Measurements from ENCODE around the gene ARHGEF26.

Gene ARHGEF26

DNA sequence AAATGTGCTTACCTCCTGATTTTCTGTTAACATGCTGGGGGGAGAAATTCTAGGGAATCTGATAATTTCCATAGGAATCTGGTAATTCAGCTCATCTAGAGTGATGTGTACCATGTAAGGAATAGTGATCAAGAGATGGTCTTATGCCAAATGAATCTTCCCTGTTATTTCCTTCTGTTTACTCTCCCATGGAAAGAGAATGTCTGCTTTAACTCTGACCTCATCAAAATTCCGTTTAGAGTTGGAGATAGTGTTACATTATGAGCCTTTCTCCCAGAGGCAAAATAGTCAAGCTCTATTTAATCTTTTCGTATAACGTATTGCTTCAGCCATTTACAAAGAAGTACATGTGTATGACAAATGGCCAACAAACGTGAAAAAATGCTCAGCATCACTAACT, 76.6 kb downstream of the ARHGEF26 start:
- DNase-seq (ENCODE audit: low spot score) = no peak

DNA sequence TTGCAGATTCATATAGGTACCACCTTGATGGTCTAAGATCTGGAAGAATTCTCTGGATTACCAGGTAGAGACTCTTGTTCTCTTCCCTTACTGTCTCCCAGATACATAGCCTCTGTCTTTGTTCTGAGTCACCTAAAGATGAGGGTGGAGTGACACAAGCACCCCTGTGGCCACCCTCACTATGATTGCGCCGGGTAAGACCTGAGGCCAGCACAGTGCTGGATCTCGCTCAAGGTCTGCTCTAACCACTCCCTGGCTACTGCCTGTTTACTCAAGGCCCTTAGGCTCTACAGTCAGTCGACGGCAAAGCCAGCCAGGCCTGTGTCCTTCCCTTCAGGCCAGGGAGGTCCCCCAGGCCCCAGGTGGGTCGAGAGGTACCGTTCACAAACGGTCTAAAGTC, 88.3 kb downstream of the ARHGEF26 start:
- DNase-seq (ENCODE audit: low spot score) = no peak

DNA sequence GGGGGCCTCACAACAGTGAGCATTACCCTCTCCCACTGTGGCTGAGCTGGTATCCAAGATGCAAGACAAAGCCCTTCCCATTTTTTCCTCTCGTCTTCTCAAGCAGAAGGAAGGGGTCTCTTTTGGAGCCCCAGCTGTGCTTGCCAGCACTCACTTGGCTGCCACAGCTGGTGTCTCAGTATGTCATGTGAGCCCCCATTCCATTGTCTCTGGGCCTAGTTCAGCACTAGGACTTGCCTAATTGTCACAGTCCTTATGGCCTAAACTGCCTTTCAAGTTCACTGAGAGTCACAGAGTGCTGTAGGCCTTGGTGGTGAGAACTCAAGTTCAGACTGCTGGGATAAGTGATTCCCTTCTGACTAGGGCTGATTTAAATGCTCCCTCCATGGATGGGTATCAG, 89.8 kb downstream of the ARHGEF26 start:
- DNase-seq (ENCODE audit: low spot score) = no peak

DNA sequence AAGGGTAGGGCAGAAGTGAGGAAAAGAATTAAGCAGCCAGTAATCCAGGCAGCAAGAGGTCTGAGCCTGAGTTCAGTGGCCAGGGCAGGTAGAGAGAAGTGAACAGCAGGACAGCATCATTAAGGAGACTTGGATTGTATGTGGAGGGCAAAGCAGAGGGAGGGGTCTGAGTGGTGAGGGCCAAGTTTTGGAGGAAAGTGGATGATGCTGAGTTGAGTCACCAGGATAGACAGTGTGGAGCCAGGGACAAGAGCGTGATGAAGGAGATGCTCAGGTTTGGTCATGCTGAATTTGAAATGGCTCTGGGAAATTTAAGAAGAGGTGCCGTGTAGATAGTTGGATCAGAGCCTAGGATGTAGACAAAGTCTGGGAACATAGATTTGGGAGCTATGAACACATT, 93.1 kb downstream of the ARHGEF26 start:
- peak; percentile 14 for DNase-seq (ENCODE audit: low spot score)

DNA sequence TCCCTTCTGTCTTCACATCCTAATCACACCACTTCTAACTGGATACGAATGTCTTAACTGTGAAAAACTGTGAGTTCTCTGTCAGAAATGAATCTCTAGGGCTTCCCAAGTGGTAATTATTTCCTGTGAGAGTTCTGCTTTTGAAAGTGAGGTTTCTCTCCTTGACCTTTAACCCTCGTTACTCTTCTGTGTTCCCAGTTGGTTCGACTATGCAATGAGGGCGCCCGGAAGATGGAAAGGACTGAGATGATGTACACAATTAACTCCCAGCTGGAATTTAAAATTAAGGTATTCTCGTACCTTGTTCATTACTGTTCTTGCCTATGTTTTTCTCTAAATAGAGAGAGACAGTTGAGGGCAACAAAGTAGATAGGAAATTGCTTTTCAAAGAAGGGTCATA, 96.5 kb downstream of the ARHGEF26 start:
- DNase-seq (ENCODE audit: low spot score) = no peak

DNA sequence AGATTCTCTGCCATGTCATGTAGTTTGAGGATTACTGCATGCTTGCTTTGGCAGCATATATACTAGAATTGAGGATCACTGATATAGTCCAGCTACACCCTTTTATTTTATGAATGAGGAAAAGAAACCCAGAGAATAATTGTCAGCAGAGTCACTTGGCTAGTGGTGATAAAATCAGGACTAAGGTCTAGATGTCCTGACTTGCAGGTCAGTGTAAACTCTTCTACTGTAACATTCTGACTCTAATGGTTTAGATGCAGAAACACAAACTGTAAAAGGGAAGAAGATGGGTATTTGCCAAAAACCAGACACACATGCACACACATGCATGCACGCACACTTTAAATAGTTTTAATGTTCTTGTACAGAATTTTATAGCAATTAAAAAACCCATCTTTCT, 97.5 kb downstream of the ARHGEF26 start:
- no peak for DNase-seq (ENCODE audit: low spot score)

DNA sequence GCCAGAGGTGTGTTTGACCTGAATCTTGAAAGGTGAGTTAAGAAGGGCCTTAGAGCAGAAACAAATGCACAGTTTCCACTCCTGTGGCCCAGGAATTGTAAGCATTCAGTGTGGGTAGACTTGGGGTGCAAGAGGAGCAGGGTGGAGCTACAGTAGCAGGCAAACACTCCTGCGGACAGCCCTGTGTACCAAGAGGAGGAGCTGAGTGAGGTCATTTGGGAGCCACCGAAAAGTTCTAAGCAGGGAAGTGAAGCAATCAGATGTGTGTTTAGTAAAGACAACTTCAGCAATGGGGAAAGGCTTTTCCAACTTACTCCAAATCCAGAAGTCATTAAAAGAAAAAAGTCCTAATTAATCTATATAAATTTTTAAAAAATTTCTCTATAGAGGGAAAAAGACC, 99.3 kb downstream of the ARHGEF26 start:
- no peak for DNase-seq (ENCODE audit: low spot score)

DNA sequence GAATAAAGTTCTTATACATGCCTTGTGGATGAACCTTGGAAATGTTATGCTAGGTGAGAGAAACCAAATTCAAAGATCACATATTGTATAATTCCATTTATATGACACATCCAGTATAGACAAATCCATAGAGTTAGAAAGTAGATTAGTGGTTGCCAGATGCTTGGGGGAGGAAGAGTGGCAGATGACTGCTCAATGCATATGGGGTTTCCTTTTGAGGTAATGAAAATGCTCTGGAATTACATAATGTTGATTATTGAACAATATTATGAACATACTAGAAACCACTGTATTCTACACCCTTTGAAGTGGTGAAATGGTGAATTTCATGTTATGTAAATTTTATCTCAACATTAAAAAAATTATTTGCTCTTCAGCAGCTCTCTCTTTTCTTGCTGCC, 102.3 kb downstream of the ARHGEF26 start:
- no peak for DNase-seq (ENCODE audit: low spot score)

DNA sequence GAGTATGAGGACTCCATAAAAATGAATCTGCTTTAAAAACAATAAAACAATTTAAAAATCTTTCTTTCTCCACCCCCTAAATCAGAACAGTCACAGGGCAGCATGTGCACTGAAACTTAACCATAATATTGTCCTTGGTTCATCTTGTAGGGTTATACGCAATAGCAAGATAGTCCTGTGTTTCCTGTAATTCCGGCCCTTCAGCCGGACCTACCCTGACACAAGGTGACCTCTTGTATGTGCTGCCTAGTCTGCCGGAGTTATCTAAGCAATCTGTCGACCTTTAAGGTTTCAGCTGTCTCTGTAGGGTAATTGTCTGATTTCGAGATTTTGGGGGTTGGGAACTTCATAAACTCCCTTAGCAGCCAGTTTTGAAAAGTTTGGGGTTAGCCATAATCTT, 103.2 kb downstream of the ARHGEF26 start:
- DNase-seq (ENCODE audit: low spot score) = no peak

DNA sequence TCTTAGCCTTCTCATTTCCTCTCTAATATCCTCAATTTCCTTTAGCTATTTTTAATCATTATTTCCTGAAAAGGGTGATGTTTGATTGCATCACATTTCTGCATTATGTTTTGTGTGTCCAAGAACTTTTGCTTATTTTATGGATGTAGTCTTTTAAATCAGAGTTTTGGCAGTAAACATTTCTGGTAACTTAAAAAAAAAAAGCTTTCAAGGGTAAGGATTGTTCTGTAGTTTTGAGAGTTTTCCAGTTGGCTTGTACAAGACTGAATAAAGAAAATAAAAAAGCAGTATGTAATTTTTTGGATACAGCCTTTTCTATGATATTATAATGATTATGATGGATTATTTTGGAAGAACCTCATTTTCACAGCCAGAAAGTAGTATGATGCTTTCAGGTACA, 103.7 kb downstream of the ARHGEF26 start:
- no peak for DNase-seq (ENCODE audit: low spot score)

DNA sequence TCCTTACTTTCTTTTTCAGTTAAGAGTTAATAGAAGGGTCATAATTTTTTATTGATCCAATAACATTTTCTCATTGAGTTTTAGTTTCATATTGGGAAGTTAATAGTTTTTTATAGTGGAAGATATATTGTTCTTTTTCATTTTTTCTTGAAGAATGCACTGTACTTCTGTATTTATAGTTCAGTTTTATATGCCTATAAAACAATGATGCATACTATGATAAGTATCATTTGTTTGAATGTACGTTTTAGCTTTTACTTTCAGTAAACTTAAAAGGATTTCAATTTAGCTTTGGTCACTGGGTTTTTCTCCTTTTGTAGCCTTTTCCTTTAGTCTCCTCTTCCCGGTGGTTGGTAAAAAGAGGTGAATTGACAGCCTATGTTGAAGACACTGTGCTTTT, 104.3 kb downstream of the ARHGEF26 start:
- DNase-seq (ENCODE audit: low spot score) = no peak

DNA sequence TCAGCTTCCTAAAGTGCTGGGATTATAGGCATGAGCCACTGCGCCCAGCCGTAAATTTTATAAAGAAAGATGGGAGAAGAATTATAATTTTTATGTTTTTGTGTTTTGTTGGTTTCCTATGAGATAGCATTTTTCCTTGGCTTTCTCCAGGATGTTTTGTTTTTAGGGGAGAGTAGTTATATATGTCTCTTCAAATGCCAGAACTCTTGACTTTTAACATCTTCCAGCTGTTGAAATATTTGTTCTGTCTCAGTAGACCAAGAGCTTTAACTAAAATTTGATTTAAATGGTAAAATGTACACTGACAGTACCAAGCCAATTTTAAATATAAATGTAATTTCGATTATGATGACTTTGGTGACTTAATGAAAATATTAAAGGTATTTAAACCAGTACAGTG, 106.3 kb downstream of the ARHGEF26 start:
- DNase-seq (ENCODE audit: low spot score) = no peak

DNA sequence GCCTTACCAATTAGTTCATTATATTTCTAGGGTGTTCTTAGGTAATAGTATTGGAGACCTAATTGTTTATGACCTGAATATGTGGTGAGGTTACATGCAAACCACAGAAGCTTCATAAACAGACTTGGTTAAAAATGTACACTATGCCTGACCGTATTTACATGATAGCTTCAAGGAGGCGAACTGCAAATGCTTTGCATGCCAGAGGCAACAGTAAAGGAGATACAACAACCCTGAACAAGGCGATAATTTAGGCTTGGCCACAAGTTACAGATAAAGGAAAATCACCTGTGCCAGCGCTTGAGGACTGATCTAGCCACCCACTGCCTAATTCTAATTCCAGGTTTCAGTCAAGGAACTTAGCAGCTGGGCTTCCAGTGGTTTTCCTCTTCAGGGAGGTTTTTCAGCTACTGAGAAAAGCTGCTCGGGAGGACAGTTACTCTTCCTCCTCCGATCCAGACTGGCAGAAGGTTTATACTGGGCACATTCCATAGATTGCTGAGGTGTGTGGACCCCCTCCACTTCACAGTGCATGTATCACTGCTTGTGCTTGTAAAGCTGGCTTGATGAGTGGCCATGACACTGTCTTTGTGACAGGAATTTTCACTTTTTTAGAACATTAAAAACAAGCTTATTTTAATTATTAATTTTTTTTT, 107.5 kb downstream of the ARHGEF26 start:
- DNase-seq (ENCODE audit: low spot score) = no peak

DNA sequence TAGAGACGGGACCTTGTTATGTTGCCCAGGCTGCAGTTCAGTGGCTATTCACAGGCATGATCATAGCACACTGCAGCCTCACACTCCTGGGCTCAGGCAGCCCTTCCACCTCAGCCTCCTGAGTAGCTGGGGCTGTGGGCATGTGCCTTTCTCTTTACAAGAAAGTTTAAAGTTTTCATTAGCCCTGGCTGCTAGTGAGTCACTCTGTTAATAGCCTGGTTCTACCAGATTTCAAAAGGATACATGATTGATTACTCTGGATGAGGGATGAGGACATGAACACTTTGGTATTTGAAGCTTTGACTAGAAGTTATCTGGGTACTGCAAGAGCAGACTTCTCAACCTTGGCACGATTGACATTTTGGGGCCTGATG, 108.0 kb downstream of the ARHGEF26 start:
- no peak for DNase-seq (ENCODE audit: low spot score)

DNA sequence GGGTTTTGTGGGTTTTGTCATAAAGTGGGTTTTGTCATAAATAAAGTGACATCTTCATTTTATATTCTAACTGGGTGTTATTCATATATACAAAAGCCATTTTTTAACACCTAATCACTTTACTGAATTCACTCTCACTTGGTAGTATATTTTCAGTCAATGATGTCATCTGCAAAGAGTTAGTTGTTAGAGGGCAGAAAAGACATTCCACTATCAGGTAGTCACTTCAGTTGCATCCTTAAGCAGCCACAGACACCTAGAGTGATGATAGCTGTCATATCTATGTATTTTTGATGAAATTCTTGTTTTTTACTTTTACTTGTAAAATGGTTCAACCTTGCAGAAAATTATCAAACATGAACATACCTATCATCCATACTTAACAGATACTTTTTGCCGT, 114.1 kb downstream of the ARHGEF26 start:
- no peak for DNase-seq (ENCODE audit: low spot score)

DNA sequence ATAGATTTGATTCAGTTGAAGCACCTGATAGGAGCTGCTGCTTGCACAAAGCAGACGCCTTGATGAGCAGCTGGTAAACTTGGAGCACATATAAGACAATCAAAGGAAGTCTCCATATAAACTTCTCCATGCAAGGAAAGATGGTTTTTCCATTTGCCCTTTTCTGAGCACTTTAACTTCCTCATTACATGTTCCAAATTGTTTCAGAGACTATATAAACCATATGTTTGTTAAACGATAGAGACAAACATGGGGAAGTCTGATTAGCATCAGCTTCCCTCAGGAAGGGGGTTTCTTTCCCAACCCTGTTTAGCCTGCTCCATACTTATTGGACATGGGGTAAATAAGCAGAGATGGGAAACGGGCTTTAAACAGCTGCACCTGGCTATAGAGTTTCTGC, 115.1 kb downstream of the ARHGEF26 start:
- no peak for DNase-seq (ENCODE audit: low spot score)

DNA sequence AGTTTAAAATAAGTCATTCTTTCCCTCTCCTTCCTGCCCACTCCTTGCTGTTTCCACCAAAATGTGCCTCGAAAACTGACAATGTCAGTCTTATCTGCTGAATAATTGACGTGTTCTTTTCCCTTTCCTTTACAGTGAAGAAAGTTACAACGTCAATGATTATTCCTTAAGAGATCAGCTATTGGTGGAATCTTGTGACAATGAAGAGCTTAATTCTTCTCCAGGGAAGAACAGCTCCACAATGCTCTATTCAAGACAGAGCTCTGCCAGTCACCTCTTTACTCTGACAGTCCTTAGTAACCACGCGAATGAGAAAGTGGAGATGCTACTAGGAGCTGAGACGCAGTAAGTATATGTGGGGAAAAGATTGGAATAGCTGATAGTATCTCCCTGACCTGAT, 119.0 kb downstream of the ARHGEF26 start:
- DNase-seq (ENCODE audit: low spot score) = no peak

DNA sequence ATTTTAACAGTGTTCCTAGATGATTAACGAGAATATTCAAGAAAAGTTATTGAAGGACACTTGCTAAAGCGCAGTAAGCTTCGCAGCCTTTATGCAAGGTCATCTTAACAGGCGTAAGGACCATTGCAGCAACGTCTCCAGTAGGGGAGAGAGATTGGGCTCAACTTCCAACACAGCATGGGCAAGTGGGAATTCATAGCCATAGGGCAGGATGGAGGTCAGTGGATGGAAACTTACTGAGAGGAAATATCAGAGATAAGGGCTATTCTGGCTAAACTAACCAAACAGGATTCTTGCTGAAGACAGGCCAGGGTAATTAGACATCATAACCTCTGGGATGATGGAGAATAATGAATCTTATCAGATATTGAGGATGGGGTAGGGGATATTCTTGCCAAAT, 120.3 kb downstream of the ARHGEF26 start:
- DNase-seq (ENCODE audit: low spot score) = no peak

DNA sequence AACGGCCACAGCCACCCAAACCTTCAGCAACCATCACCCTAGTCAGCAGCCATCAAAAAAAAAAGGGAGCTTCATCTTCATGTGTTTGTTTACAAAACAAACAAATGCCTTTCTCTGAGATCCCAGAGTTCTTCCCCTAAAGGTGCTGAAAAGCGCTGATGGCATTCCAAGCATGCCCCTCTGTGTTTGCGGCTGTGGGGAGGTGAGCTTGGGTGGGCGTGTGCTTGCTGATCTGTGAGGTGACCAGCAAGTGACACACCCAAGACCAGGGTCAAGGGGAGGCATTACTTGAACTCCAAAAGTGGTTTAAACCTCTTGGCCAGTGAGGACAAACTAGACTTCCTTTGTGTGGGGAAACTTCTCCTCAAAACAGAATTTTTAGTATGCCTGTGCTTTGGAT, 121.6 kb downstream of the ARHGEF26 start:
- DNase-seq (ENCODE audit: low spot score) = no peak

DNA sequence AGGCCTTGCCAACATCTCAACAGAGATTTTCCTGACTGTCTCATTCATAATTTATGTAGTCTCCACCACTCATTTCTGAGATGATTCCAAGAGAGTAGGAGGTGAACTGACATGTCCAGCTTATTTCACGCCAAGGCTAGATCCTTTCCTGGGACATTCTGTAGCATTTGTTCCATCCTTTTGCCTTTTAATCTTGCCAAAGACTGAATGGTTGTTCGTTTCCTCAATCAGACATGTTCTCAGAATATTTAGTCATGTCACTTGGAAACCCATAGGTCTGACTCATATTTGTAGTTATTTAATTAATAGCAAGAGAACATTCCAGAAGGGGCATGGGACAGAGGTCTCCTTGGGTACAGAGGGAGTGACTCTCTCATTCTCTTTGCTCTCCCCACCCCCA, 122.2 kb downstream of the ARHGEF26 start:
- DNase-seq (ENCODE audit: low spot score) = peak; percentile 23

DNA sequence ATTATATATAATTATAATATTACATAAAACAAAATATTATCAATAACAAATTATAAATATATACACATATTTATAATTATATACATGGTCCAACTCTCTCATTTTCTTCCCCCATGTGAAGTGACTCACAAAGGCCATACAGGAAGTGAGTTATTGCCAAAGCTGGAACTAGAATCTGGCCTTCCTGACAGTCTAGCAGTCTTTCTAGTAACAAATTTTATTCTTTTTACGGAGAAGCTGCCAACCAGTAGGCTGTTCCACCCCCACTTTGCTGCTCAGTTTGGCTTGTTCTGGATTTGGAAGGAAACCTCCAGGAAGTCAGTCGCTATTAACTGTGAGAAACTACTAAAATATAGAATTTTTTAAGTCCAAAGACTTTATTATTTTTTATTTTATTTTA, 123.5 kb downstream of the ARHGEF26 start:
- DNase-seq (ENCODE audit: low spot score) = no peak

DNA sequence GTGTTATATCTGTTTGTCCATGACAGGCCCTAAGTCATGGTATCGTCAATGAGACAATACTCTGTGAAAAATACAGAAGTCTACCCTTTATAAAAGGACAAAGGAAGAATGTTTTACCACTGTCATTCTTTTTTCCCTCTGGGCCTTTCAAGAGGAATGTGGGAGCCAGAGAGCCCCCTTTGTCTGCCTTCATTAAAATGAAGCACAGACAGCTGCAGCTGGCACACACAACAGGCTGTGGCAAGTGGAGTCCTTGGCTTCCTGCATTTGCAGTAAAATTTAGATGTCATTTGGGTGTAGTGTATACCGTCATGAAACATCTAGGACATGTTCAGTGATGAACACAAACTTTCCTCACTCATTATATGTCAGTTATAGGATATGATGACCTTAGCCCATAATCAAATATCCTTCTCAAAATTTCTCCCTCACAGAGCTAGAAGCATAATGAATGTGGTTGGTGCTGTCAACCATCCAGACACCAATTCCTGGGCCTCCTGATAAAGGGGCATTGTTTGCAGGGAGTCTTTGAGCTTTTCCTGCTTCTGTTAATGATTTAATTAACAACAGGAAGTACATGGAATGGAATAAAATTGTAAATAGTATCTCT, 126.7 kb downstream of the ARHGEF26 start:
- DNase-seq (ENCODE audit: low spot score) = no peak

DNA sequence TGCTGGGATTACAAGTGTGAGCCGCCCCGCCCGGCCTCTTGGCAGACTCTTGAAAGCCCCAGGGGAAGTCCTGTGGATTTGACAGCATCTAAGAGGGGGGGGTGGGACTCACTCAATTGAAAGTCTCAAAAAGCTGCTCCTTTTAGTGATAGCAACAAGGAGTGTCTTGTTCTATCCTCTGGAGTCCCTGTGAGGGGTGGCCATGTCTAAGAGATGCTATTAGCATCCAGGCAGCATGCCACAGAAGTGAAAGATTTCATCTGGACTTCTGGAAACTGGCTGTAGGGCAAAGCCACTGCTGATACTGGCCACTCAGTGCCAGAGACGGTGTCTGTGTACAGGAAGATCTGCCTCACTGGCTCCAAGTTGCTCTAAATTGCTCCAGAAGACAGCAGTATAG, 129.1 kb downstream of the ARHGEF26 start:
- no peak for DNase-seq (ENCODE audit: low spot score)

DNA sequence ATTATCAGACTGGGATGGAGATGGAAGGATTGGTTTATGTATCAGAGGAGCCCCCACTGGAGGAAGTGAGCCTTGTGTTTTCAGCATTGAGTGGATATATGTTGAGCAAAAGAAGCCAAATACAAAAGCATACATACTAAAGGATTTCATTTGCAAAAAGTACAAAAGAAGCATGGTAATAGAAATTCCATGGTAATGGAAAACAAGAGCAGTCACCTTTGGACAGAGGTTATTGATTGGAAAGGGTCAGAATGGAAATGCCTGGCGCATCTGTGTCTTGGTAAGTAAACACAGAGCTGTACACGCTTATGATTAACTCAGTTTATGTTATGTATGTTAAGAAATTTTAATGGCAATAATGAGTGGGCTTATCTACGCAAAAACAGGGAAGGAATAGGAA, 130.4 kb downstream of the ARHGEF26 start:
- DNase-seq (ENCODE audit: low spot score) = no peak
